UCSD-AML1 (cell line): ENCODE data around the gene MIA2.

Source experiments
- DNase-seq: peaks from one replicate; lab custom pipeline; 2025; ENCODE audit not compliant: unreplicated experiment; lab: John Stamatoyannopoulos, UW

The MIA2 gene

GRCh38 chr14:39432179-39432618, 198.5 kb downstream of the MIA2 start, which contains the start of gene FBXO33:
Gene FBXO33, minus strand, starts transcription at chr14:39432433. Its CDS starts 271 bp downstream, at chr14:39432162.
- peak; percentile 94 for DNase-seq

- peak; percentile 84 for DNase-seq
Measured at GRCh38 chr14:39432619-39433451, 199.1 kb downstream of the MIA2 start.

- DNase-seq = no peak
Measured at GRCh38 chr14:39433452-39433813, 199.7 kb downstream of the MIA2 start.

DNA sequence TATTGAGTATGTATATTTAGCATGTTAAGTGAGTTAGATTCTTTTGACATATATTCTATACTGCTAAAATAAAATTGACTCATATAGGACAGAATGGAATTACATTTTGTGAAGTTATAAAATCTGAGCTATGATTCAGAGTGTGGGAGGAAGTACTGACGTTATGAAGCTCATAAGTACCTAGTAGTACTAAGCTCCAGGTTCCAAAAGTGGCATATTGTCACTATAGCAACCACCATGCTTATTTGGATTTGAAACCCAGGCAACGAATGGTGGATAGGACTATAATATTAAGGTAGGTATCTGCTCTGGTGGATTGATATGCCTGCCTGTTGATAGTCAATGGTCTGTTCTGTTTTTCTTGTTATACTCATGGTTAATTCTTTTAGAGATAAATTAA, 200.7 kb downstream of the MIA2 start:
- DNase-seq = no peak

DNA sequence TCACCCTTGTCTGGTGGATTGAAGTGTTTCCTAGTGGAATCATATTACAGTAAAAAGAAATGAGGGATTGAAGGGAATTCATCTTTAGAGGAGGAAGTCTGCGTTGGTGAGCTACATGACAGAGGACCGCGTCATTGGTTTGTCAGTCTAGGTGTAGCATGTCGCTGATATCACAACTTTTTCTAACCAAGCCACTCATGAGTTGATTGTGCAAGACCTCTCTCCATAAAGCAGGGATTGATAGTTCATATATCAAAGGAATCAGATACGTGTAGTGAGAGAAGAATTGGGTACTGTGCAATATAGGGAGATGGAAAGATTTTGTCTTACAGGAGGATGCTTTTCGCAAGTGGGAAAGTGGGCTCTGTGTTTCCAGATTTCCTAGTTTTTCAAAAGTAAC, 201.5 kb downstream of the MIA2 start:
- DNase-seq = no peak
